PC-3 (cell line): ENCODE measurements around the gene IL1RAPL1. TPM values are rescaled to one million over a fixed set of nuclear protein-coding genes. Genes with fewer than 3 reads are reported as not detected.

Experiments used
- ATAC-seq: fragments of 200-7000 bp; cut with Tn5 transposase; 2 replicates; pipeline ENCODE4 v1.9.1; 2020; ENCODE audit warnings: mild to moderate bottlenecking, moderate library complexity
- BruUV-seq: library from RNA; stranded (reverse); fragments of 400-500 nt; replicated peaks from 2 replicates; lab custom pipeline; 2021; lab: Mats Ljungman, UMichigan
- CTCF ChIA-PET: fragments of 300-600 bp; sonication (Branson Sonifier 250); formaldehyde crosslinking; loops from one replicate; lab custom pipeline; 2022; ENCODE audit warnings: antibody characterized with exemption; lab: Charles Lee
- POLR2A ChIA-PET: fragments of 300-600 bp; sonication (Branson Sonifier 250); formaldehyde crosslinking; loops from one replicate; lab custom pipeline; 2022; ENCODE audit warnings: antibody characterized with exemption; ENCODE audit not compliant: unreplicated experiment; lab: Charles Lee
- DNase-seq: peaks from one replicate; pipeline ENCODE4 v3.0.0-alpha.2; 2015
- H2AFZ ChIP-seq: fragments of 300-600 bp; sonication (generic); 2 replicates; pipeline ENCODE4 v1.6.0; 2016; ENCODE audit warnings: antibody characterized with exemption, low read length
- H3F3A ChIP-seq: fragments of 300-600 bp; sonication (generic); one replicate; pipeline ENCODE4 v1.6.0; 2017; ENCODE audit warnings: antibody characterized with exemption, low read length, control low read depth, mild to moderate bottlenecking; ENCODE audit not compliant: unreplicated experiment
- H3K27ac ChIP-seq: fragments of 300-600 bp; sonication (generic); 2 replicates; pipeline ENCODE4 v1.5.1; 2016; ENCODE audit warnings: mild to moderate bottlenecking, low read length
- H3K27me3 ChIP-seq: fragments of 300-600 bp; sonication (generic); 2 replicates; pipeline ENCODE4 v1.6.1; 2016; ENCODE audit warnings: low read length, mixed read lengths
- H3K36me3 ChIP-seq: fragments of 300-600 bp; sonication (generic); 2 replicates; pipeline ENCODE4 v1.6.1; 2016; ENCODE audit warnings: low read depth, mixed run types, low read length, mixed read lengths
- H3K4me1 ChIP-seq: fragments of 300-600 bp; sonication (generic); 2 replicates; pipeline ENCODE4 v1.5.1; 2016; ENCODE audit warnings: low read length; ENCODE audit not compliant: insufficient read depth
- H3K4me2 ChIP-seq: fragments of 300-600 bp; sonication (generic); 2 replicates; pipeline ENCODE4 v1.6.0; 2016; ENCODE audit warnings: low read length
- H3K4me3 ChIP-seq: fragments of 300-600 bp; sonication (generic); 2 replicates; pipeline ENCODE4 v1.5.1; 2016; ENCODE audit warnings: mild to moderate bottlenecking, low read length, mixed read lengths
- H3K79me2 ChIP-seq: fragments of 300-600 bp; sonication (generic); 2 replicates; pipeline ENCODE4 v1.6.1; 2017; ENCODE audit warnings: low read length, mixed read lengths
- H3K9ac ChIP-seq: fragments of 300-600 bp; sonication (generic); 2 replicates; pipeline ENCODE4 v1.6.0; 2016; ENCODE audit warnings: mild to moderate bottlenecking, low read length
- H3K9me2 ChIP-seq: fragments of 300-600 bp; sonication (generic); replicated peaks from 2 replicates; pipeline ENCODE4 v1.6.1; 2016; ENCODE audit warnings: mixed run types, low read length, mixed read lengths
- H3K9me3 ChIP-seq: fragments of 300-600 bp; sonication (generic); 2 replicates; pipeline ENCODE4 v1.6.1; 2016; ENCODE audit warnings: low read length, mixed read lengths
- H4K20me1 ChIP-seq: fragments of 300-600 bp; sonication (generic); 2 replicates; pipeline ENCODE4 v1.6.1; 2016; ENCODE audit warnings: low read length, mixed read lengths
- CTCF ChIP-seq: fragments of 300-600 bp; sonication (generic); conservative IDR thresholded peaks from 2 replicates; pipeline ENCODE4 v1.5.1; 2017; ENCODE audit warnings: antibody characterized with exemption, low read depth, mild to moderate bottlenecking, low read length
- EZH2 ChIP-seq: fragments of 300-600 bp; sonication (generic); IDR thresholded peaks from one replicate; pipeline ENCODE4 v1.6.1; 2017; ENCODE audit warnings: antibody characterized with exemption, mild to moderate bottlenecking, low read length; ENCODE audit not compliant: unreplicated experiment
- EZH2phosphoT487 ChIP-seq: fragments of 300-600 bp; sonication (generic); IDR thresholded peaks from 2 replicates; pipeline ENCODE4 v1.6.1; 2018; ENCODE audit warnings: mild to moderate bottlenecking, antibody characterized with exemption, low read length, borderline replicate concordance
- intact Hi-C: fragments of 100-400 bp; cut with micrococcal nuclease; formaldehyde crosslinking; loops from 2 replicates; pipeline ENCODE4 v1.9.0; 2023
- total RNA-seq: library from RNA; depleted of rRNA; stranded (reverse); fragments of >200 nt; gene quantifications from 2 replicates; pipeline ENCODE4 v1.2.3, GENCODE V29; 2014

Gene IL1RAPL1
- total RNA-seq, 1 experiment from 2014 or later, result 0.44 TPM

GRCh38 chrX:29136904-29137303 is 549.7 kb downstream of the IL1RAPL1 start:
- H3K9me2 ChIP-seq, result no peaks in the 10 kb centered on the region
- no peak overlapping the region for H3K9ac ChIP-seq
- H3F3A ChIP-seq, result no peaks in the 10 kb centered on the region
- ChIA-PET POLR2A (no interaction called here), CTCF (no interaction called here)
- intact Hi-C loops, result no loop called here
- DNase-seq (no peak), ATAC-seq (no peak)
- no peak overlapping the region for H3K27ac ChIP-seq
- no peaks in the 10 kb centered on the region for H3K4me1 ChIP-seq
- no peak overlapping the region for H3K4me2 ChIP-seq
- no peak overlapping the region for H2AFZ ChIP-seq
- no peak for TF ChIP-seq CTCF
- TF ChIP-seq EZH2, result no peak
- TF ChIP-seq EZH2phosphoT487, result no peak
- H3K27me3 ChIP-seq, result no peaks in the 10 kb centered on the region
- H3K79me2 ChIP-seq, result no peaks in the 10 kb centered on the region
- no peaks in the 10 kb centered on the region for H3K36me3 ChIP-seq
- H4K20me1 ChIP-seq, result no peaks in the 10 kb centered on the region
- H3K9me3 ChIP-seq, result no peaks in the 10 kb centered on the region
- no peak overlapping the region for H3K4me3 ChIP-seq
- BruUV-seq, result no TSS peak

GRCh38 chrX:29138003-29138402 is 550.8 kb downstream of the IL1RAPL1 start:
- no peak overlapping the region for H3K27ac ChIP-seq
- no peaks in the 10 kb centered on the region for H3F3A ChIP-seq
- TF ChIP-seq EZH2phosphoT487 (no peak), CTCF (no peak), EZH2 (no peak)
- ChIA-PET POLR2A (no interaction called here), CTCF (no interaction called here)
- no peaks in the 10 kb centered on the region for H3K36me3 ChIP-seq
- no peak overlapping the region for H3K4me3 ChIP-seq
- no peak overlapping the region for H2AFZ ChIP-seq
- H3K79me2 ChIP-seq, result no peaks in the 10 kb centered on the region
- H3K9me3 ChIP-seq, result no peaks in the 10 kb centered on the region
- H3K4me1 ChIP-seq, result no peaks in the 10 kb centered on the region
- H3K4me2 ChIP-seq, result no peak overlapping the region
- BruUV-seq, result no TSS peak
- no peak overlapping the region for H3K9ac ChIP-seq
- H3K9me2 ChIP-seq, result no peaks in the 10 kb centered on the region
- H4K20me1 ChIP-seq, result no peaks in the 10 kb centered on the region
- no peaks in the 10 kb centered on the region for H3K27me3 ChIP-seq
- DNase-seq (no peak), ATAC-seq (no peak)
- intact Hi-C loops, result no loop called here

GRCh38 chrX:29143356-29143755 is 556.1 kb downstream of the IL1RAPL1 start:
- Histone ChIP-seq H3K4me3 (no peak overlapping the region), H3K79me2 (no peaks in the 10 kb centered on the region), H3K9ac (no peak overlapping the region), H3K36me3 (no peaks in the 10 kb centered on the region), H3K9me3 (no peaks in the 10 kb centered on the region), H3K27ac (0 out of 2 replicates have a peak overlapping the region, but pooled peaks have one; percentile 30), H3K4me2 (no peak overlapping the region), H3F3A (no peaks in the 10 kb centered on the region), H4K20me1 (no peaks in the 10 kb centered on the region), H3K4me1 (no peaks in the 10 kb centered on the region), H2AFZ (no peak overlapping the region), H3K27me3 (no peaks in the 10 kb centered on the region), H3K9me2 (no peaks in the 10 kb centered on the region)
- no peak for TF ChIP-seq CTCF
- intact Hi-C loops, result no loop called here
- DNase-seq (peak; percentile 32), ATAC-seq (peak; percentile 50)
- no TSS peak for BruUV-seq
- CTCF ChIA-PET, result no interaction called here
- POLR2A ChIA-PET, result no interaction called here
